HG03066 (cell line): Measurements from ENCODE around the gene ETV6.

Experiments
- ATAC-seq: cut with Tn5 transposase; IDR thresholded peaks from one replicate; pipeline ENCODE4 v1.9.1; 2021; ENCODE audit warnings: low read depth; ENCODE audit not compliant: unreplicated experiment

ETV6 gene

DNA sequence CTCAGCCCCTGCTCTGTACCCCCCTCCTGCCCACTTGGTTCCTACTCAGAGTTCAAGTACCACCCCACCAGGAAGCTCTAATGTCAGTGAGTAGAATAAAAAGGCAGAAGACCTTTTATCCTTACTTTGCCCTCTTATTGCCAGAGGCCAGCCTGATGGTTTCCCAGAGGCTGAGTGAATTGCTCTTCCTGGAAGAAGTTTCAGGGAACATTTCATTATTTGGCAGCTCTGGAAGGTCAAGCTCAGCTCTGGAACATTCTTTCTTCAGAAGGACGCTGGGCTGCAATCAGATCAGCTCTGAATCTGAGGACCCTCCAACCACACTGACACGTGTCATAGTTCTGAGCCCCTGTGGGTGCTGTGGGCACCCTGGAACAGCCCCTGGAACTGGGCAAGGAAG, 188.9 kb downstream of the ETV6 start:
- ATAC-seq, result no peak

GRCh38 chr12:11839091-11839641, 189.7 kb downstream of the ETV6 start:
- ATAC-seq, result no peak

- no peak for ATAC-seq
Measured at GRCh38 chr12:11840366-11840765, 190.9 kb downstream of the ETV6 start.

DNA sequence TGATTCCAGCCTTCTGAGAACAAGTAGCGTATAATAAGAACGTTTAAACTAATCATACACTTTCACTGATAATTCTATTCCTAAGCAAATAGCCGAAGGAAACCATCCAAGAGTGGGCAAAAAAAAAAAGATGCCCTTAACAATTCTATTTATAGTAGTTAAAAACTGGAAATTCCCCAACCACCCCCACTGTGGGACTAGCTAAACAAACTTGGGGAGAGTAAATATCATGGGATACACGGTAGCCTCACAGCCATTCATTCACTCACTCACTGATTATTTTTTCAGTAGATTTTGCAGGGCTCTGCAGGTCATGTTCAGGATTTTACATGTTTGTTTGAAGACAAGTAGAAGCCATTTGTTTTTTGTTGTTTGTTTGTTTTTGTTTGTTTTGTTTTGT, 197.0 kb downstream of the ETV6 start:
- ATAC-seq, result no peak

GRCh38 chr12:11847539-11847938, 198.1 kb downstream of the ETV6 start:
- ATAC-seq, result no peak

DNA sequence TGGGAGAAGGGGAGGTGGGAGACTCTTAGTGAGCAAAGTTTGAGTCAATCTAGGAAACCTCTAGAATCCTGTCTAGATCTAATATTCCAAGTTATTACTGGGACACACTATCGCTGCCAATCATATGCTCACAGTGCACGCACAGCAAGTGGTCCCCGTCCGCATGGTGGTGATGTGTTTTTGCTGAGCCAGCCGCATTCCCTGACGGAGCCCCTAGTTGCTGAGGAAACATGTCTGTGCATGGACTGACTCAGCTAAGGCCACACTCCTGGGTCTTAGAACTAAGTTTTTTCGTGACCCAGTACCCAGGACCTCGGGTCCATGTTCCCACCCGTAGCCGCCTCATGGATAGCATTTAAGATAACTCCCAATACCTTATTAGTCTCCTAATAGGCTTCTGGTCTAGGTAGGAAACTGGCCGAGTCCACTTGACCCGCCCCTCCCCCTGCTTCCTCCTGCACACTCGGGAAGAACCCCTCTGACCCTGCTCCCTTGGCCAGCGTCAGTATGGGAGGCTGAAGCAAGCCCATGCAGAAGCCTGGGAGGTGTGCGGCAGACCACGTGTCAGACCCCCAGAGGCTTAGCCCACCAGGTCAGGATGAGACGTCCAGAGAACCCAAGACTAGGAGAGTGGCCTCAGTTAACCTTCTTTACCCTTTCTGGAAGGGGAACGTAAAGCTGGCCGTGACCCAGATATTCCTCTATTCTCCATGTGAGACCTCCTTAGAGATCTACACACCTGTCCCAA, 200.5 kb downstream of the ETV6 start:
- no peak for ATAC-seq

DNA sequence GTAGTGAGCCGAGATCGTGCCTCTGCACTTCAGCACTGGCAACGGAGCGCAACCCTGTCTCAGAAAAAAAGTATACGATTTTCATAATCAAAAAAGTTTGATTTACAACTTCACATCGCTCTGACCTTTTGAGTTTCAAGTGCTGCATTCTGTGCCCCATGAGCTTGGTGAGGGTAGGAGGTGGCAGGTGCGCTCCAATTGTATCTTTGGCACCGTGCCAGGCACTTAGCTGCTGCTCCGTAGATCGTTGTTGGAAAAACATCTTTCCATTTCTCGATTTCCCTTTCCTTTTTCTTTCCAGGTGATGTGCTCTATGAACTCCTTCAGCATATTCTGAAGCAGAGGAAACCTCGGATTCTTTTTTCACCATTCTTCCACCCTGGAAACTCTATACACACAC, 203.7 kb downstream of the ETV6 start:
- ATAC-seq, result no peak

DNA sequence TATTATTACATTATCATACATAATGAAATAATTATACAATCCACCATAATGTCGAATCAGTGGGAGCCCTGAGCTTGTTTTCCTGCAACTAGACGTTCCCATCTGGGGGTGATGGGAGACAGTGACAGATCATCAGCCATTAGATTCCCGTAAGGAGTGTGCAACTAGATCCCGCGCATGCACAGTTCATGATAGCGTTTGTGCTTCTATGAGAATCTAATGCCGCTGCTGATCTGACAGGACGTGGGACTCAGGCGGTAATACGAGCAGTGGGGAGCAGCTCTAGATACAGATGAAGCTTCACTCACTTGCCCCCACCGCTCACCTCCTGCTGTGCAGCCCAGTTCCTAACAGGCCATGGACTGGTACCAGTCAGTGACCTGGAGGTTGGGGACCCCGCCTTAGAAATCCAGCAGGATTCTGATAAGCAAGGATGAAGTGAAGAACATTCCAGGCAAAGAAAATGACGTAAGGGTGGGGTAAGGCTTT, 204.6 kb downstream of the ETV6 start:
- no peak for ATAC-seq

DNA sequence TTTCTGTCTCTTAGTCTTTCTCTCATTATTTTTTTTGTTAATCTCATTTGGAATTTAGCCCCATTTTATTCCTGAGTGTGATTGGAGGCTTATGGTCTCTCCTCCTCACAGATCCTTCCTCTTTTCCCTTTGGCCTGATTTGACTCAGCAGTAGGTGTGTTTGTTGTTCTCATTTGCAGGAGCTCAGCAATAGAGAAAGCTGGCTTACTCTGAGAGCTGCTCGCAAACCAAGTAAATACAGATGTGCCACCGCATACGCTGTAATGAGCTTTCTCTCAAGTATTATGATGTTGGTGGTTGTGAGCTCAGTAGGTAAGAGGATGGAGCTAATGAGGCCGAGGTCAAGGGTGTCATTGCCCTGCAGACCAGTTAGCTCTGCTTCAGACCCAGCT, 206.5 kb downstream of the ETV6 start:
- ATAC-seq, result no peak

- no peak for ATAC-seq
Measured at GRCh38 chr12:11856971-11857370, 207.5 kb downstream of the ETV6 start.

DNA sequence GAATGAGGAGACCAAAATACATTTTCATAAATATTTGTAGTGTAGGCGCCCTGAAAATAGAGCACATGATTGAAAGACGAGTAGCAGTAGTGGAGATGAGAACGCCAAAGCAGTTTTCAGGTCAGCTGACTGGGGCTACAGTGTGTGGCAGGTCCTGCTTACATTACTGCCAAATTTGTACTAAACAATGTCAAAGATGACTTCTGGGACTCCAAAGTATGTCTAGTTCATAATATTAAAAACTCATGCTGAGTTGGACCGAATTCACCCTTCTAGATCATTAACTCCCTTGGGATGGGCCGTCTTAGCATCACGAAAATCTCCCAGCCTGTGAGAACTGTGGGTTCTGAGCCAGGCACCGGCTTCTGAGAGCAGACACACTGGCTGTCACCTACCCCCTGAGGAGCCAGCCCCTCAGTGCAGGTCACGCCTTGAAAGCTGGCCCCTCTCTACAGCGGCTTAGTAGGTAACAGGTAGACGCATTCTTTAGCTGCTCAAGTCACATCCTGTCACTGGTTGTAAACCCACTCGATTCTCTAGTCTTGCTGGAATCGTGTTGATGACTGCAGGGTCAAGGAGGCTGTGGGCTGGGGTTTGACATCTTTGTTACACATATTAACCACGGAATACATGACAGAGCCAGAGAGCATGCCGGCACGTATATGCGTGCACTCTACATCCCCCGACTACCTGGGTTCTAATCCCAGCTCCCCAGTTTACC, 210.4 kb downstream of the ETV6 start:
- ATAC-seq, result no peak

GRCh38 chr12:11861155-11861863, 211.8 kb downstream of the ETV6 start:
- no peak for ATAC-seq

DNA sequence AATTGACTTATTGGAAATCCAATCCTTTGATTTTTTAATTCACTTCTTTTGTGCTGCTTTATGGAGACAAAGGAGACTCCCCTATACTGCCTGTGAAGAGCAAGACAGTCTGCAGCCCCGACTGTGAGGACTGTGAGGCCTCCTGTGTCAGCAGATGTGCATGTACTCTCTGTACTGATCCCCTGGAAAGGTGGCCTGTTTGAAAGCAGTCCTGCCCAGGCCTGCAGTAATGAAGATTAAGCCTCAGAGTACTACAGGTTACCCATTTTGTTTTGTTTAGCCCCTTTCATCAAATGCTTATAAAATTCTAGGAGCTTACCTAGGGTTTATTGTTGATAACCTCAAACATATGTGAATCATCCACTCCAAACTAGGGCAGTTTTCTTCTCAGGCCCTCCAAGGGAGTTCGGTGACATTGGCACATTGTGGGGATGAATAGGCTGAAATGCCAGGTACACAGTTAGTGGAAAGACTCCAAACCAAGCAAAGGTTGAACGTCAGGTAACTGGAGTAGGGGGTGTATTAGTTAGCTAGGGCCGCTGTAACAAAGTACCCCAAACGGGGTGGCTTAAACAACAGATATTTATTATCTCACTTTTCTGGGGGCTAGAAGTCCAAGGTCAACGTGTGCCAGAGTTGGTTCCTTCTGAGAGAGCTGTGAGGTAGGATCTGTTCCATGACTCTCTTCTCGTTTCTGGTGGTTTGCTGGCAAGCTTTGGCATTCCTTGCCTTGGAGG, 212.6 kb downstream of the ETV6 start:
- no peak for ATAC-seq

GRCh38 chr12:11862798-11863197, 213.3 kb downstream of the ETV6 start:
- no peak for ATAC-seq

GRCh38 chr12:11863478-11863906, 214.0 kb downstream of the ETV6 start:
- no peak for ATAC-seq

- no peak for ATAC-seq
Measured at GRCh38 chr12:11863988-11864387, 214.5 kb downstream of the ETV6 start.

DNA sequence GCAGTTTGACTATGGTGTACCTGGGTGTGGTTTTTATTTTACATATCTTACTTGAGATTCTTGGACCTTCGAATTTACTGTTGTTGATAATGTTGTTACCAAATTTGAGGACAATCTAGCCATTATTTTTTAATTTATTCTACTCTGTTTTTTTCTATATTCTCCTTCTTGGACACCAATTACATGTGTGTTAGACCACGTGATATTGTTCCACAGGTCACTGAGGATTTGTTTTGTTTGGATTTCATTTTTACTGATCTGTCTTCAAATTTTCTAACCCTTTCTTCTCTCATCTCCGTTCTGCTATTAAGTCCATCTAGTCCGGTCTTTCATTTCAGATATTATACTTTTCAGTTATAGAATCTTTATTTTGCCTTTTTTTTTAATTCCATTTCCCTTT, 216.3 kb downstream of the ETV6 start:
- ATAC-seq, result no peak

GRCh38 chr12:11868027-11868426, 218.6 kb downstream of the ETV6 start:
- no peak for ATAC-seq

DNA sequence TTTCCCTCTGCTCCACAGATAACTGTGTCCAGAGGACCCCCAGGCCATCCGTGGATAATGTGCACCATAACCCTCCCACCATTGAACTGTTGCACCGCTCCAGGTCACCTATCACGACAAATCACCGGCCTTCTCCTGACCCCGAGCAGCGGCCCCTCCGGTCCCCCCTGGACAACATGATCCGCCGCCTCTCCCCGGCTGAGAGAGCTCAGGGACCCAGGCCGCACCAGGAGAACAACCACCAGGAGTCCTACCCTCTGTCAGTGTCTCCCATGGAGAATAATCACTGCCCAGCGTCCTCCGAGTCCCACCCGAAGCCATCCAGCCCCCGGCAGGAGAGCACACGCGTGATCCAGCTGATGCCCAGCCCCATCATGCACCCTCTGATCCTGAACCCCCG, 219.9 kb downstream of the ETV6 start:
- no peak for ATAC-seq

DNA sequence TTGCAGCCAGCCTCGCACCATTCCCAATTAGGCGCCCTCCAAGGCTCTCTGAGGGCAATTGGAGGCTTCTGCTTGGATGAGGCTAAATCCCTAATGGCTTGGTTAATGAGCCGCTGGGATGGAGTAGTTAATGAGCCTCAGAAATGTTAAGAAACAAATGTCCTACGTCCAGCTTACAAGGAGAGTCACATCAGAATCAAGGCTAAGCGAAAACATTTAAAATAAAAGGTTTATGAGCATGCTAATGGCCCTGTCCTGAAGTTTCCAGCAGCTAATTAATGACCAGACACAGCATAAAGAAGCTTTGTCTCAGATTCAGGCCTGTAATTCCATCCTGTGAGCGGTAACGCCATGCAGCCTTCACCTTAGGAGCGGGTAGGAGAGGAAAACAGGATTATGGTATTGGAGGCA, 220.6 kb downstream of the ETV6 start:
- ATAC-seq, result no peak
